Endothelial cell (in vitro differentiated cells): ENCODE results near the gene TSHZ2. TPM values are rescaled to one million over a fixed set of nuclear protein-coding genes. Genes with fewer than 3 reads are reported as not detected.
"Not testable (repeated sequence)": the region's sequence is repeated elsewhere in the genome, so short reads cannot be mapped to it uniquely, and the experiment has no call there.

Experiments
- DNase-seq: peaks from one replicate; pipeline ENCODE4 v3.0.0; 2021; ENCODE audit warnings: low spot score
- H3K27ac Mint-ChIP-seq: one replicate; pipeline ENCODE4 v1.8.0; 2021; ENCODE audit warnings: mixed read lengths, inconsistent platforms; ENCODE audit not compliant: unreplicated experiment
- H3K27me3 Mint-ChIP-seq: one replicate; pipeline ENCODE4 v1.8.0; 2021; ENCODE audit warnings: mild to moderate bottlenecking, moderate library complexity, mixed read lengths, inconsistent platforms; ENCODE audit not compliant: unreplicated experiment
- H3K36me3 Mint-ChIP-seq: one replicate; pipeline ENCODE4 v1.8.0; 2021; ENCODE audit warnings: mild to moderate bottlenecking, low read depth, mixed read lengths, inconsistent platforms; ENCODE audit not compliant: unreplicated experiment
- H3K4me1 Mint-ChIP-seq: one replicate; pipeline ENCODE4 v1.8.0; 2021; ENCODE audit warnings: mild to moderate bottlenecking, mixed read lengths, inconsistent platforms; ENCODE audit not compliant: unreplicated experiment
- H3K4me3 Mint-ChIP-seq: one replicate; pipeline ENCODE4 v1.8.0; 2021; ENCODE audit warnings: mild to moderate bottlenecking, mixed read lengths, inconsistent platforms; ENCODE audit not compliant: unreplicated experiment
- H3K9me3 Mint-ChIP-seq: one replicate; pipeline ENCODE4 v1.8.0; 2021; ENCODE audit warnings: mixed read lengths, inconsistent platforms; ENCODE audit not compliant: unreplicated experiment
- CTCF ChIP-seq: fragments of 200-600 bp; sonication (generic); IDR thresholded peaks from one replicate; pipeline ENCODE4 v1.5.0; 2021; ENCODE audit warnings: antibody characterized with exemption; ENCODE audit not compliant: unreplicated experiment
- total RNA-seq: library from RNA; stranded (reverse); fragmentation: NEBNext Ultra II Directional; extraction: Animal tissue kit (Norgen Biotek cat#: 25700); gene quantifications from one replicate; pipeline ENCODE4 v1.2.1, GENCODE V29; 2021; ENCODE audit not compliant: unreplicated experiment

The TSHZ2 gene
- total RNA-seq, 1 donor from 2014 or later = 2.3 TPM

- H3K27ac Mint-ChIP-seq = no peak overlapping the region
- no peak for TF ChIP-seq CTCF
- no peaks in the 10 kb centered on the region for H3K36me3 Mint-ChIP-seq
- H3K4me3 Mint-ChIP-seq = no peak overlapping the region
- H3K9me3 Mint-ChIP-seq = no peaks in the 10 kb centered on the region
- H3K4me1 Mint-ChIP-seq = no peaks in the 10 kb centered on the region
- H3K27me3 Mint-ChIP-seq = no peaks in the 10 kb centered on the region
- no peak for DNase-seq
Measured at GRCh38 chr20:53319716-53320115, 347.6 kb downstream of the TSHZ2 start.

GRCh38 chr20:53320701-53321100 lies 348.5 kb downstream of the TSHZ2 start:
- no peak overlapping the region for H3K27ac Mint-ChIP-seq
- TF ChIP-seq CTCF = no peak
- no peak for DNase-seq
- no peak overlapping the region for H3K4me3 Mint-ChIP-seq
- peaks cover 2% of the 10 kb centered on the region for H3K27me3 Mint-ChIP-seq
- H3K4me1 Mint-ChIP-seq = no peaks in the 10 kb centered on the region
- no peaks in the 10 kb centered on the region for H3K36me3 Mint-ChIP-seq
- no peaks in the 10 kb centered on the region for H3K9me3 Mint-ChIP-seq

GRCh38 chr20:53321596-53321995 lies 349.4 kb downstream of the TSHZ2 start:
- H3K27me3 Mint-ChIP-seq = peaks cover 2% of the 10 kb centered on the region
- no peak overlapping the region for H3K4me3 Mint-ChIP-seq
- no peak for DNase-seq
- H3K36me3 Mint-ChIP-seq = no peaks in the 10 kb centered on the region
- no peaks in the 10 kb centered on the region for H3K9me3 Mint-ChIP-seq
- H3K27ac Mint-ChIP-seq = no peak overlapping the region
- H3K4me1 Mint-ChIP-seq = no peaks in the 10 kb centered on the region
- TF ChIP-seq CTCF = no peak

- peaks cover 2% of the 10 kb centered on the region for H3K27me3 Mint-ChIP-seq
- DNase-seq = no peak
- H3K36me3 Mint-ChIP-seq = no peaks in the 10 kb centered on the region
- TF ChIP-seq CTCF = no peak
- H3K4me3 Mint-ChIP-seq = no peak overlapping the region
- H3K4me1 Mint-ChIP-seq = no peaks in the 10 kb centered on the region
- no peaks in the 10 kb centered on the region for H3K9me3 Mint-ChIP-seq
- H3K27ac Mint-ChIP-seq = no peak overlapping the region
Measured at GRCh38 chr20:53322651-53323050, 350.5 kb downstream of the TSHZ2 start.

GRCh38 chr20:53323460-53323859 lies 351.3 kb downstream of the TSHZ2 start:
- not testable (repeated sequence) for H3K27ac Mint-ChIP-seq, H3K27me3 Mint-ChIP-seq, H3K4me3 Mint-ChIP-seq, H3K36me3 Mint-ChIP-seq, H3K4me1 Mint-ChIP-seq, DNase-seq, H3K9me3 Mint-ChIP-seq

GRCh38 chr20:53324816-53325215 lies 352.7 kb downstream of the TSHZ2 start:
- Mint-ChIP-seq H3K9me3 (no peaks in the 10 kb centered on the region), H3K27me3 (peaks cover 2% of the 10 kb centered on the region), H3K4me1 (no peaks in the 10 kb centered on the region), H3K27ac (no peak overlapping the region), H3K36me3 (no peaks in the 10 kb centered on the region), H3K4me3 (no peak overlapping the region)
- TF ChIP-seq CTCF = no peak
- no peak for DNase-seq
